ENCODE data around the gene DGKQ.
A peak's percentile ranks its signal among the peaks of the same experiment; 100 is the strongest.

DGKQ gene, protein sequence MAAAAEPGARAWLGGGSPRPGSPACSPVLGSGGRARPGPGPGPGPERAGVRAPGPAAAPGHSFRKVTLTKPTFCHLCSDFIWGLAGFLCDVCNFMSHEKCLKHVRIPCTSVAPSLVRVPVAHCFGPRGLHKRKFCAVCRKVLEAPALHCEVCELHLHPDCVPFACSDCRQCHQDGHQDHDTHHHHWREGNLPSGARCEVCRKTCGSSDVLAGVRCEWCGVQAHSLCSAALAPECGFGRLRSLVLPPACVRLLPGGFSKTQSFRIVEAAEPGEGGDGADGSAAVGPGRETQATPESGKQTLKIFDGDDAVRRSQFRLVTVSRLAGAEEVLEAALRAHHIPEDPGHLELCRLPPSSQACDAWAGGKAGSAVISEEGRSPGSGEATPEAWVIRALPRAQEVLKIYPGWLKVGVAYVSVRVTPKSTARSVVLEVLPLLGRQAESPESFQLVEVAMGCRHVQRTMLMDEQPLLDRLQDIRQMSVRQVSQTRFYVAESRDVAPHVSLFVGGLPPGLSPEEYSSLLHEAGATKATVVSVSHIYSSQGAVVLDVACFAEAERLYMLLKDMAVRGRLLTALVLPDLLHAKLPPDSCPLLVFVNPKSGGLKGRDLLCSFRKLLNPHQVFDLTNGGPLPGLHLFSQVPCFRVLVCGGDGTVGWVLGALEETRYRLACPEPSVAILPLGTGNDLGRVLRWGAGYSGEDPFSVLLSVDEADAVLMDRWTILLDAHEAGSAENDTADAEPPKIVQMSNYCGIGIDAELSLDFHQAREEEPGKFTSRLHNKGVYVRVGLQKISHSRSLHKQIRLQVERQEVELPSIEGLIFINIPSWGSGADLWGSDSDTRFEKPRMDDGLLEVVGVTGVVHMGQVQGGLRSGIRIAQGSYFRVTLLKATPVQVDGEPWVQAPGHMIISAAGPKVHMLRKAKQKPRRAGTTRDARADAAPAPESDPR
- 128 to 180 (median 131) reads per million in 4 experiments for total RNA-seq

DNA sequence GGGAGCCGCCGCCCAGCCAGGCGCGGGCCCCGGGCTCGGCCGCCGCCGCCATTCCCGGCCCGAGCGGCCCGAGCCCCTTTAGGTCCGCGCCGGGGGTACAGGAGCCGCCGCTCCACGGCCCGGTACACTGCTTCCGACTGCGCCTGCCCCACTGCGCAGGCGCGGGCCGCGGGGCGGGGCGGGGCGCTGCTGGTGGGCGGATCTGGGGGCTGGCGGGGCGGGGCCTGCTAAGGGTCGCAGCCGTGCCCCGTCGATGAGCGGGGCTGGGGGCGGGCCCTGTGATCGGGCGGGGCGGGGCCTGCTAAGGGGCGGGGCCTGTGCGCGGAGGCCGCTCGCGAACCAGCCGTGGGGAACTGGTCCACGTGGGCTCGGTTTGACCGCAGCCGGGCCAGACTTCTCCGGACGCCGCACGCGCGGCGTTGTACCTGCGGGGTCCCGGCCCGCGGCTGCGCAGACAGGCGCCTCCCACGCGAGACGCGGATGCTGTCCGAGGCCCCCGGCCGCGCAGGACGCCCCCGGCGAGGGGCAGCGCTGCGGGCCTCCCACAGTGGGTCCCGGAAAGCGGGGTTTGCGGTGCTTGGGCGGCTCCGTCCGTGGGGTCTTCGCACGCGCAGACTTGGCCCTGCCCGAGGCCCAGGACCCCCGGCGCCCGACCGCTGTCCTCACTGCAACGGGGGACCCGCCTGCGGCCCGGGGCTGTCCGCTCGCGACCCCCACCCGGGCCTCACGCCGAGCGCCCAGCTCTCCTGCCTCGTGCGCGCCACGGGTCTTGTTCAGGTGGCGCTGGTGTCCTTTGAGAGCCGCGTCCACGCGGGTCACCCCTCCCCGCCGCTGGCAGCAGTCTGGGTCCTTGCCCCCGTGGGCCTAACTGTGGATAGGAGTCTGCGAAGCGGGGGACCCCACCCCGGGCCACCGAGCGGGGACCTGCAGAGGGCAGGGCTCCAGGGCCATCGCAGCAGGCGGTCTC lies at the start of gene DGKQ:
Gene DGKQ, minus strand, starts transcription at position 139 of the 967 bp plus-strand sequence. Its CDS starts 87 bp downstream, at position 52.
- DNase-seq = peak; percentile 88

DNA sequence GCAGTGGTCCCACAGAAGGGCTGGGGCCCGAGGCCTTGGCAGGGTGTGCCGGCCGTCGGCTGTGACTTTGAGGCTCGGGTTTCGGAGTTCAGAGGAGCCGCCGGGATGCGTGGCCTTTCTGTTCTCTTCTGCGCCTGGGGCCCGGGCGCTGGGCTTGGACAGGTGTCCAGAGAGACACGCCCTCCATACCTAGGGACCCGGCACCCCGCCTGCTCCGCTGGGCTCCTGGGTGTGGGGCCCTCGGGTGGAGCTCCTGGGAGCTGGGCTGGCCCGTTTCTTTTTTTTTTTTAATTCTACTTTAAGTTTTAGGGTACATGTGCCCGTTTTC lies 49.3 kb upstream of the DGKQ start:
- no peak for DNase-seq

DNA sequence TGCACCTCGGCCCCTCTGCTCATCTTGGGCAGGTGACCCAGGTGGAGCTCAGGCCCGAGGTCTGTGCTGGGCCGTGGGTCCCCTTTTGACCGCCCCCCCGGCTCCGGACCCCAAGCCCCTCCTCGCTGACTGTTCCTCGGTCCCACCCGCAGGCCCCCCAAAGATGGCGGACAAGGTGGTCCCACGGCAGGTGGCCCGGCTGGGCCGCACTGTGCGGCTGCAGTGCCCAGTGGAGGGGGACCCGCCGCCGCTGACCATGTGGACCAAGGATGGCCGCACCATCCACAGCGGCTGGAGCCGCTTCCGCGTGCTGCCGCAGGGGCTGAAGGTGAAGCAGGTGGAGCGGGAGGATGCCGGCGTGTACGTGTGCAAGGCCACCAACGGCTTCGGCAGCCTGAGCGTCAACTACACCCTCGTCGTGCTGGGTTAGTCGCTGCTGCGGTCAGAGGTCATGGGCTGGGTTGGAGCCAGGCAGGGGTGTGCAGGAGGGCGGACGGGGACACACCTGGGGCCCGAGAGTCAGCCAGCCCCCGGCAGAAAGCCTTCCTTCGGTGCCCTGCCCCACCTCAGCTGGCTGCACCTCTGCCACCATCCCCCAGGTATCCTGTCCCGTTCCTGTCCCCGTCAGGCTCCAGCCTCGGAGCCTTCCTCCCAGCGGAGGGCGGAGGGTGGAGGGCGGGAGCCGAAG lies 48.8 kb upstream of the DGKQ start:
- DNase-seq = no peak

DNA sequence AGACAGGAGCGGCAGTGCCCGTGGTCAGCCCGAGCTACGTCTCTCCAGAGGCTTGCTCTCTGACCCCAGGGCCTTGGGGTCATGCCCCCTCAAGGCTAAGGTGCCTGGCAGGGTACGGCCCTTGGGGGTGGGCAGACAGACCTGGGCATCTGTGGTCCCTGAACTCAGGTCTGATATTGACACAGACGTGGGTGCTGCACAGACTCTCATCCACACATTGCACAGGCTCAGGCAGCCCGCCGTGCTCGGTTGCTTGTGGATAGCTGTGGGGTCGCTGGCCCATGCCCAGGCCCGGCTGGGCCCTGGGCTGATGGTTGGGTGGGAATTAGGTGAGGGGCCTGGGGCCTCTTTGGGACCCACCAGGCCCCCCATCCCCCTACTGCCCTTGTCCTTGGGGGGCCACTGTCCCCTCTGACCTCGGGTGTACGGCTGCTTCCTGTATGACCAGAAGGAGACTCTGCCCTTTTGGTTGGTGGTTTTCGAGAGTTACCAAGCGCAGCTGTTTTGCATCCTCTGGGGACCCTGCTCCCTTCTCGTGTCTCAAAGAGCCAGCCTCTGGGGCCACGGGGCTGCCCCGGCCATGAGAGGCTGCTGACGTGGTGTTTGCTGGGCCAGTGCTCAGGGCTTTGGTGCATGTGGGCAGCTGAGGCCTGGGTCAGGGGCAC lies 48.1 kb upstream of the DGKQ start:
- no peak for DNase-seq

DNA sequence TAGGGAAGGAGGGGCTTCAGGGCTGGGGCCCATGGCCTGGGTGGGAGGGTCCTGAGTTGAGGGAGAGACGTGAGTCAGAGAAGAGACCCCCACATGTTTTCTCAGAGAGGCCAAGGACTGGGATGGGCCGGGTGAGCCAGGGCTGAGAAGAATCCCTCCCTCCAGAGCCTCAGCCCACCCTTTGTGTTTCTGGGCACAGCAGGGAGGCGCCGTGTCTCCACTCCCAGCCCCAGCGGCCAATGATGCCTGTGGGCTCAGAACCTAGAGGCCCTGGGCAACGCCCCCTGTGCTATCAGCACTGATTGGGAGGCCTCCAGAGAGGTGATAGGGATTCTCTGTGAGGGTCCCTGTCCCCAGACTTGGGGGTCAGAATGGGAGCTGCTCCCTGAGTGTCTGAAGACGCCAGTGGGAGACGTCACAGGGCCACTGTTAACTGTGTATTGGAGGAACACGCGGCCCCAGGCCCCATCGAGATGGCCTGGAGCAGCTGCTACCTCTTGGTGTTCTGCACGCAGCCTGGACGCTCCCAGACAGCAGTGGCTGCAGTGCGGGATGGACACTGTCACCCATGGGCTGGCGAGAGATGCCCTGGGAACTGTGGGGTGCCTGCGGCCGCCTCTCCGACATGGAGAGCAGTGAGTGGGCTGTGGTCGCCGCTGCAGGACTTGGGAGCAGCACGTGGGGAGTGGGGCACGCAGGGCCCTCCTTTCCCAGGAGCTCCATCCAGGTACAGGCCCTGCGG lies 46.5 kb upstream of the DGKQ start:
- no peak for DNase-seq

DNA sequence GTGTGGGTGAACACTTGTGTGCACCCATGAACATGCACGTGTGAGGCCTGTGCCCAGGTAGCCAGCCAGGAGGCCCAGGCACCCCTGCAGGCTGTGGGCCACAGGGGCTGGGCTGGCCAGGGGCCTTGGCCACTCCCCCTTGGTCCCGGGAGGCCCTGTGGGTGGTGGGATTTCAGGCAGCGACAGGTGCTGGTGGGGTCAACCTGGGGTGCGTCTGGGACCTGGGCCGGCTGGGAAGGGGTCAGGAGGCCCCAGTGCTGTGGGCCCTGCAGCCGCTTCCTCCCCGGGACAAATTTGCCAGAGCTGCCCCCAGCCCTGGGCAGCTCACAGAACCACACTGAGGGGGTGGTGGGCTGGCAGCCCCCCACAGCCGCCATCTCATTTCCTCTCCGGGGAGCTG lies 46.0 kb upstream of the DGKQ start:
- DNase-seq = no peak

DNA sequence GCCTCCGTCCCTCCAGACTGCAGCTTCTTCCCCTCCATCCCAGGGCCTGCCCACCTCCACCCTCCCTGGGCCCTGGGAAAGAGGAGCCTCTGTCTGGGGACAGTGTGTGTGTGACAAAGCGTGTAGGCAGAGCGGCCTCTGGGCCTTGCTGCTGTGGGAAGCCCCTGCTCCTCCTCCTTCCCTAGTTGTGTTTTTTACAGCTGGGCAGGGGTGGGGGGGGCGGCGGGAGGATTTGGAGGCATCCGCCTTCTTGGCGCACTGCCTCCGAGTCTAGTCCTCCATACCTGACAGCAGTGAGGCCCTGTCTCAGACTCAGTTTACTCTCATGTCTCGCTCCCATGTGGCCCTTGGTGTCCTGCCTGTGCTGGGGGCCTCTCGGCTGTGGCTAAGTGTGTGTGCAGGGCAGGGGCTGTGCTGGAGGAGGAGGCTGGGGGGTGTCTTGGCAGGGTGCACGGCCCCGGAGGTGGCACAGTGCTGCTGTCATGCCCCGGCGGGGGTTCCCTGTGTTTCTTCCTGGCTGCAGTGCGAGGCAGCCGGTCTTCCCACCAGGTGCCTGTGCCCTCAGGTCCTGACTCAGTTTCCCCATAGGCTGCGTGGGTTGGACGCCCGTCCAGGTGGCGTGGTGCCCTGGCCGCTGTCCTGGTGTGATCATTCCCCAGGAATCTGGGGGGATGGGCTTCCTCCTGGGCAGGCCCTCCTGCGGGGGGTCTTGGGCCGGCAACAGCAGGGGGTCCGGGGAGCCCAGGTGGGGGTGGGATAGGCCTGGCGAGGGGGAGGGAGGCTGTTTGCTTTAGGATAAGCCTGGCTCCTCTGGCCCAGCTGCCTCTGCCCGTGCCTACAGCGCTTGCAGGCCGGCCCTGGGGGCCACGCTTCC lies 45.0 kb upstream of the DGKQ start:
- no peak for DNase-seq

DNA sequence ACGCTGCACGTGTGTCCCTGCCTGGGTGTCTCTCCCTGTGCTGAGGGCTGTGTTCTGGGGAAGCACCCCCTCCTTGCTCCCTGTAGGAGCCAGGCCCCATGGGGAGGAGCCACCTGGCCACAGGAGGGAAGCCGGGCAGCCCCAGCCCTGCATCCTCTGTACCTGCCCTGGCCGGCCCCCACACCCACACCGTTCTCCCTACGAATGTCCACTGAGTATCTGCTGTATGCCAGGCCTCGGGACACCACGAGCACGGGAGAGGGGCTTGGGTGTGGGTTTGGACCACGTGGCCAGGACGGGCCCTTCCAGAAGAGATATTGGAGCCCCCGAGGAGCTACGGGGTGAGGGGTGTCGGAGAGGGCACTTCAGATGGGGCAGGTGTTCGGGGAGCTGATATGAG lies 44.3 kb upstream of the DGKQ start:
- DNase-seq = no peak

DNA sequence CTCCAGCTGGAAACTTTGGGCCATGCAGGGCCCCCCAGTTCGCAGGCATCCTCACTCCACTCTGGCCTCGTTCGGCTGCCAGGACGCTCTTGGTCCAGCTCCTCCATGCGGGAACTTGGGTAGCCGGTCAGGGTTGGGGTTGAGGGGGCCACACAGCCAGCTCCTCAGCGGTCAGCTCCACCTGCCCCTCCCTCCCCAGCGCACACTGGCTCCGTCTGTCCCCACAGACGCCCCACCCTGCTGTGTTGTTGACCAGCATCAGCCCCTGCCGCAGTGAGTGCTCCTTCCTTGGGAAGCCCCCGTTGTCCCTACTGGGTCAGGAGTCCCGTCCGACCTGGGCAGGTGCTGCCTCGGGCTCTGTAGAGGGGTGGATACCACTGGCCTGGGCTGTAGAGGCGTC lies 43.8 kb upstream of the DGKQ start:
- DNase-seq = no peak

DNA sequence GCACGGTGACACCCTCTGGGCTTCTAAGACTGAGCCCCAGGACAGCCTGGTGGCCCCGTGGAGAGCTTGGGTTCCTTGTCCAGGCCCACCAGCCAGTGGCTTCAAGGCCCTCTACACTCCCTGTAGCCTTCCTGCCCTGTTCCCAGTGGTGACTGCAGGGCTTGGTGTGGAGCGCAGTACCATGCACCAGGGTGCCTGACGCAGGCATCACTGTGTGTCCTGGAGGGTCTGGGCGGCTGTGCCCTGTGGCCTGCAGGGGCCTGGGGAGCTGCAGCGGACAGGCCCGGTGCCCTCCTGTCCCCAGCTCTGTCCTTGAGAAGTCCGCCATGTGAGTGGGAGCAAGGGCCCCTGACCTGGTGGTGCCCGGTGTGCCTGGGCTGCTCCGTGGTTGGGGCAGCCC lies 42.4 kb upstream of the DGKQ start:
- no peak for DNase-seq

DNA sequence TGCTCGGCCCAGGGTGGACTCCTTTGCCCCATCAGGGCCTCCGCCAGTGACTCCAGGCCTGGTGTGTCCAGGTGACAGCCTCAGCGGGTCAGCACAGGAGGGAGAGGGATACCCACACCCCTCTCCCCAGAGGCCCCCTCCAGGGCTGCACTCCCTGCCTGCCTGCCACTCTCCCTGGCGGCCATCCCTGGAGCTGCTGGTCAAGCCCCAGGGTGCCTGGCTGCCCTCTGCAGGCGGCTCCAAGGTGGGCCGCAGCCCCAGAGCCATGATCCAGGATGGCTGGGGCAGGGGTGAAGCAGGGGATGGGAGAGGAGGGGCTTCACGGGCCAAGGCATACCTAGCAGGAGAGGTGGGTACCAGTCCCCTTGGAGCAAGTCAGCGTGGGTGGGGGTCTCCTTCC lies 41.8 kb upstream of the DGKQ start:
- no peak for DNase-seq

DNA sequence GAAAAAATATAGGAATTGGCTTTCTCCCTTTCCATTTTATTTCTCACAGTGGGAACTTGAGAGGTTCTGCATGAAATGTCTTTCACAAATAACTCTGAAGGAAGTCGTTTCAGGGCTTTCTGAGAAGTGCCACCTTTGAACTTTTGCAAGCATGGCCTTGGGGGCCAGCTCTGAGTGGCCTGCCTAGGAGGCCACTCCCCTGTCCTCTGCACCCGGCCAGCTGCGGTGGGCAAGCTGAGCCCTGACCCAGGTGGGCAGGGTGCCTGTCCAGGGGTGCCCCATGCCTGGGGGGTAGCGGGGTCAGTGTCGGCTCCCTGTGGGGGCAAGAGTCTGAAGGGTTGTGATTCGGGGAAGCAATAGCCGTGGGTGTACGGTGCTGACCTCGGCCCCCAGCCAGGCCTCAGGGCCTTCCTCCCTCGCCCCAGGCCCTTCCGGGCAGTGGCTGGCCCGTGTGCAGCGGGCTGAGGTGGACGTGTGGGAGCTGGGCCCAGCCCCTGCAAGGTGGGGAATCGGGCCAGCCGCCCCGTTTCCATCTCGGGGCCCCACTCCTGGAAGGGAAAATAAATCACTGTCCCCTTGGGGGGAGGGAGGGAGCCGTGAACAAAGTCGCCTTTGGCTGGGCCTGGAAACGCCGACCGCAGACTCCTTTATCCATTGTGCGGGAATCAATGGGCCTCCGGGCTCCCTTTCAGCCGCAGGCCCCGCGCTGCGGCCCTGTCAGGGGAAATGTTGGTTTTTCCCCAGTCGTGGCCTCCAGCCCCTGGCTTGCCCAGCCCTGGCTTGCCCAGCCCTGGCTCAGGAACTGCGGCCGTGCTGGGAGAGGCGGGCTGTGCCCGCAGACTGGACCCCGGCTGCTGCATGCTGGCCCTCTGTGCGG lies 41.2 kb upstream of the DGKQ start:
- DNase-seq = no peak

DNA sequence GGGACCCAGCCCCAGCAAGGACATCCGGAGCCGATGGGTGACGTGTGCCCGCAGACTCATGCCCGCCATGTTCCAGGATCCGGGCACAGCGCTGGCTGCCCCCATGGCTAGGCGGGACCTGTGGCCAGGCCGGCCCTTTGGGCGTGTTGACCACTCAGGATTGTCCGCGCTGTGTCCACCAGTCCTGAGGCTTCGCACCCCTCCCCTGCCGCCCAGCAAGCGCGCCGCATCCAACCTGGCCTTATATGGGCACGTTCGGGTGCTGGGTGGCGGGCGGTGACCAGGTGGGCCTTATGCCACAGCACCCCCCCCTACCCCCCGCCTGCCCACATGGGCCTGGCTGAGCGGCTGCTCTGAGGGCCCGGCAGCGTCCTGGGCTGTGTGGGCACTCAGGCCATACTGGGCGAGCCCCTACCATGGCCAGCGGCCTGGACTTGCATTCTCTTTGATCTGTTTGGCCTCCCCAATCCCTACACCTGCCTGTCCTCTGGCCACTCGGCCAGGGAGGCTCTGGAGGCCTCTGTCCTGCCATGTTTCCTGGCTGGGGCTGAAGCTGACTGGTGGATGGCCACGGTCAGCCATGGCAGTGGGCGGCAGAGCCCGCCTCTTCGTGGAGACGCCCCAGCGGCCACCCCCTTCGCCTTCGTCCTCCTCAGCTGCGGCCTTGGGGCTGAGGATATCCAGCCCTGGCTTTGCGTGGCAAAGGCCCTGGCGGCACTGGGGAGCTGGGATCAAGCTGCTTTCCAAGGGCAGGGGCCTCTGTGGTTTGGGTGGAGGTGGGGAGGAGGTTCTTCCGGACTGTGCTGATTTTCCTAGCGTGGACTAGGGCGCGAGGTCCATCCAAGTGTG lies 40.1 kb upstream of the DGKQ start:
- no peak for DNase-seq

DNA sequence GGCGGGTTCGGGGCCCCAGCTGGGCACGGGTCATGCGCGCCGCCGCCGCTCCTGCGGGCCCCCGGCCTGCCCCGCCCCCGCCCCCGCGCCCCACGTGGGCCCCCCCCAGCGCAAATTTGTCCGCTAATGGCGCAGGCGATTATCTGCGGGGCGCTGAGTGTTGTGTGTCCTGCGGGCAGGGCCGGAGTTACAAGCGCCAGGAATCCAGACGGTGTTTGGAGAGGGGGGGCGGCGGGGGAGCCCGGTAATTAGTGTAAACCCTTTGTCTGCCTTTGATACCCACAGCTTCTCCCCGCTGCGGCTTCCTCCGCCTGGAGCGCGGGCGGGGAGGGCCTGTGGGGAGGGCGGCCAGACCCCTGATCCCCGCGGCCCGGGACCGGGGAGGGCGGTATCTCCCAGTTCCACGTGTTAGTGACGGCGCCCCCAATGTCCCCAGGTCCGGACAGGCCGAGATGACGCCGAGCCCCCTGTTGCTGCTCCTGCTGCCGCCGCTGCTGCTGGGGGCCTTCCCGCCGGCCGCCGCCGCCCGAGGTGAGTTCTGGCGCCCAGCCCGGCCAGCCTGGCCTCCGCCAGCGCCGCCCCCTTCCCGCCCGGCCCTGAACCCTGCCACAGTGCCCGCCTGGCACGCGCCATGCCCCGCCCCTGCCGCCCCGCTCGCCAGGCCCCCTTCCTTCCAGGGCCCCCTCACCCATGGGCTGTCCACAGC lies 38.8 kb upstream of the DGKQ start:
- peak; percentile 24 for DNase-seq

DNA sequence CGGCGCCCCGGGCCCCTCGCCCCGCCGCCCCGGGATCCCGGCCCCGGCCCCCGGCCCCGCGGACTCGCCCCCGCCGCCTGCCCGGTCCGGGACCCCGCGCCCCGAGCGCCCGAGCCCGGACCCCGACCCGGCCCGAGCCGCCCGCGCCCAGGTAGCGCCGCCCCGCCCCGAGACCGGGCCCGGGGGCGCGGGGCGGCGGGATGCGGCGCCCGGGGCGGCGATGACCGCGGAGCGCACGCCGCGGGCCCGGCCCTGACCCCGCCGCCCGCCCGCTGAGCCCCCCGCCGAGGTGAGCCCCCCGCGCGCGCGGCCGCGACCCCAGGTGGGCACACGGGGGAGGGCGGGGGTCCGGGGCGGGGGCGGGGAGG lies 38.3 kb upstream of the DGKQ start:
- no peak for DNase-seq

DNA sequence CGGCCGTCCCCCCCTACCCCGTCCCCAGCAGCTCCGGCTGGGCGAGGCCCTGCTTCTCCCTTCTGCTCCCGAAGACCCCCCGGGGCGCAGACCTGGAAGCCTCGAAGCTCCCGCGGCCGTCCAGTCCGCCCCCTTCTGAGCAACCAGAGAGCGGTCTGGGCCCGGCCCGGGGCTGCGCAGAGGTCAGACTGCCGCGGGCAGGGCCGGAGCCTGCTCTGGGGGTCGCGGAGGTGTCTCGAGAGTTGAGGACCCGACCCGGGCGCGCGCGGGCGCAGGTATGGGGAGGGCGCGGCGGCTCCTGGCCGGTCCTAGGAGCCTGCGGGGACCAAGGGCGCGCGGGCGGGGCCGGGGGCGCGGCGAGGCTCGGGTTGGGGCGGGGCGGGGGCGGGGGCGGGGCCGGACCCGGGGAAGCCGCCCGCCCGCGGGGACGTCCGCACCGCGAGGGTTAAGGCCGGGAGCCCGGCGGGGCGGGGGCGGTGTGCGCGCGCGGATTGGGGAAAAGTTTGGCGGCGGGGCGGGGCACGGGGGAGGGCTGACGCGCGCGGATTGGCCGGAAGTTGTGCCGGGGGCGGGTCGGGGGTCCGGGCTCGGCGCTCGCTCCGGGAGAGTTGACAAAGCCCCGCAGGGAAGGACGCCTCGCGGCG lies 37.8 kb upstream of the DGKQ start, which contains the start of gene FGFRL1:
Gene FGFRL1, plus strand, starts transcription at position 605 of the 644 bp plus-strand sequence. CDS start 860 bp downstream, outside the sequence.
- peak; percentile 84 for DNase-seq

All from effector CD8-positive, alpha-beta T cell (primary cell).